H9 (cell line): ENCODE results near the gene CBLB. TPM values are rescaled to one million over a fixed set of nuclear protein-coding genes. Genes with fewer than 3 reads are reported as not detected.

ENCODE experiments used
- DNase-seq: peaks from one replicate; pipeline ENCODE4 v3.0.0-alpha.2; 2017
- H2AFZ ChIP-seq: one replicate; pipeline ENCODE4 v1.6.1; 2013; ENCODE audit warnings: mild to moderate bottlenecking, low read length, control low read depth, moderate library complexity
- H2AK5ac ChIP-seq: 2 replicates; pipeline ENCODE4 v1.6.1; 2013; ENCODE audit warnings: low read length, control low read depth, mixed read lengths; ENCODE audit not compliant: insufficient read length
- H2BK120ac ChIP-seq: one replicate; pipeline ENCODE4 v1.6.1; 2013; ENCODE audit warnings: low read depth, mild to moderate bottlenecking, low read length, control low read depth, inconsistent platforms; ENCODE audit not compliant: poor library complexity, severe bottlenecking
- H2BK12ac ChIP-seq: 2 replicates; pipeline ENCODE4 v1.6.1; 2013; ENCODE audit warnings: low read length, control low read depth, mixed read lengths, low read depth; ENCODE audit not compliant: insufficient read length
- H2BK15ac ChIP-seq: 2 replicates; pipeline ENCODE4 v1.6.1; 2013; ENCODE audit warnings: low read depth, low read length, control low read depth
- H2BK20ac ChIP-seq: one replicate; pipeline ENCODE4 v1.6.1; 2013; ENCODE audit warnings: low read depth, mild to moderate bottlenecking, low read length, control low read depth, inconsistent platforms; ENCODE audit not compliant: poor library complexity, severe bottlenecking
- H2BK5ac ChIP-seq: 2 replicates; pipeline ENCODE4 v1.6.1; 2013; ENCODE audit warnings: low read length, control low read depth, mixed read lengths; ENCODE audit not compliant: insufficient read length
- H3K14ac ChIP-seq: 2 replicates; pipeline ENCODE4 v1.6.1; 2013; ENCODE audit warnings: low read length, control low read depth; ENCODE audit not compliant: insufficient read depth
- H3K18ac ChIP-seq: 2 replicates; pipeline ENCODE4 v1.6.1; 2013; ENCODE audit warnings: low read depth, mild to moderate bottlenecking, mixed read lengths, low read length, control low read depth; ENCODE audit not compliant: insufficient read length
- H3K23ac ChIP-seq: 2 replicates; pipeline ENCODE4 v1.6.1; 2013; ENCODE audit warnings: low read length, control low read depth, mixed read lengths, low read depth; ENCODE audit not compliant: insufficient read length
- H3K23me2 ChIP-seq: 2 replicates; pipeline ENCODE4 v1.6.1; 2013; ENCODE audit warnings: low read depth, mild to moderate bottlenecking, mixed read lengths, low read length, control low read depth; ENCODE audit not compliant: insufficient read length, poor library complexity, severe bottlenecking
- H3K27ac ChIP-seq: 2 replicates; pipeline ENCODE4 v1.5.1; 2013; ENCODE audit warnings: low read length, control low read depth, mixed read lengths, low read depth; ENCODE audit not compliant: insufficient read length
- H3K27me3 ChIP-seq: 2 replicates; pipeline ENCODE4 v1.6.1; 2013; ENCODE audit warnings: low read length, control low read depth, inconsistent platforms; ENCODE audit not compliant: insufficient read depth
- H3K4ac ChIP-seq: 2 replicates; pipeline ENCODE4 v1.6.1; 2013; ENCODE audit warnings: low read depth, mild to moderate bottlenecking, control low read depth, inconsistent platforms, low read length, moderate library complexity
- H3K4me1 ChIP-seq: 2 replicates; pipeline ENCODE4 v1.6.1; 2013; ENCODE audit warnings: low read length, control low read depth, inconsistent platforms; ENCODE audit not compliant: insufficient read depth
- H3K4me2 ChIP-seq: 2 replicates; pipeline ENCODE4 v1.6.1; 2013; ENCODE audit warnings: low read length, control low read depth, mixed read lengths; ENCODE audit not compliant: insufficient read length, insufficient read depth
- H3K56ac ChIP-seq: 2 replicates; pipeline ENCODE4 v1.6.1; 2013; ENCODE audit warnings: low read depth, mild to moderate bottlenecking, mixed read lengths, low read length, control low read depth; ENCODE audit not compliant: insufficient read length
- H3K79me1 ChIP-seq: 2 replicates; pipeline ENCODE4 v1.6.1; 2013; ENCODE audit warnings: low read depth, mild to moderate bottlenecking, moderate library complexity, low read length, control low read depth, inconsistent platforms; ENCODE audit not compliant: insufficient read depth, poor library complexity, severe bottlenecking
- H3K79me2 ChIP-seq: 2 replicates; pipeline ENCODE4 v1.6.1; 2013; ENCODE audit warnings: low read length, control low read depth, inconsistent platforms; ENCODE audit not compliant: insufficient read depth
- H3K9ac ChIP-seq: 2 replicates; pipeline ENCODE4 v1.6.1; 2013; ENCODE audit warnings: low read length, control low read depth, mixed read lengths; ENCODE audit not compliant: insufficient read length; ENCODE audit errors: extremely low read depth
- H3K9me3 ChIP-seq: one replicate; pipeline ENCODE4 v1.6.1; 2013; ENCODE audit warnings: low read depth, low read length, inconsistent platforms; ENCODE audit not compliant: control insufficient read depth
- H3T11ph ChIP-seq: one replicate; pipeline ENCODE4 v1.6.1; 2013; ENCODE audit warnings: mild to moderate bottlenecking, low read length, control low read depth, inconsistent platforms
- H4K20me1 ChIP-seq: one replicate; pipeline ENCODE4 v1.6.1; 2013; ENCODE audit not compliant: control insufficient read depth, insufficient read length, insufficient read depth
- H4K5ac ChIP-seq: 2 replicates; pipeline ENCODE4 v1.6.1; 2013; ENCODE audit warnings: low read depth, mild to moderate bottlenecking, mixed read lengths, low read length, control low read depth; ENCODE audit not compliant: insufficient read length
- H4K8ac ChIP-seq: replicated peaks from 2 replicates; pipeline ENCODE4 v1.6.1; 2013; ENCODE audit warnings: low read length, control low read depth, mixed read lengths, low read depth; ENCODE audit not compliant: insufficient read length
- H4K91ac ChIP-seq: 2 replicates; pipeline ENCODE4 v1.6.1; 2013; ENCODE audit warnings: low read depth, mild to moderate bottlenecking, moderate library complexity, mixed read lengths, low read length, control low read depth; ENCODE audit not compliant: insufficient read length
- H3K27ac Mint-ChIP-seq, 3 experiments: 2 replicates in 2 of 3; 3 replicates in 1 of 3; pipeline ENCODE4 v1.8.0; 2020 to 2021; ENCODE audit warnings: mixed read lengths in 3 of 3, mild to moderate bottlenecking in 1 of 3, moderate library complexity in 1 of 3
- H3K27me3 Mint-ChIP-seq: 2 replicates; pipeline ENCODE4 v1.8.0; 2021; ENCODE audit warnings: low read depth, mild to moderate bottlenecking, moderate library complexity, mixed read lengths
- H3K36me3 Mint-ChIP-seq, 3 experiments: 2 replicates in 2 of 3; 3 replicates in 1 of 3; pipeline ENCODE4 v1.8.0; 2020 to 2021; ENCODE audit warnings: low read depth in 3 of 3, mixed read lengths in 3 of 3; ENCODE audit not compliant: insufficient read depth in 1 of 3
- H3K4me1 Mint-ChIP-seq, 2 experiments: 2 replicates each; pipeline ENCODE4 v1.8.0; 2020; ENCODE audit warnings: mixed read lengths in 2 of 2
- H3K4me3 Mint-ChIP-seq, 2 experiments: 2 replicates in 1 of 2; 3 replicates in 1 of 2; pipeline ENCODE4 v1.8.0; 2020 to 2021; ENCODE audit warnings: mild to moderate bottlenecking in 2 of 2, mixed read lengths in 2 of 2, moderate library complexity in 1 of 2
- H3K9me3 Mint-ChIP-seq, 2 experiments: 2 replicates in 1 of 2; 3 replicates in 1 of 2; pipeline ENCODE4 v1.8.0; 2020; ENCODE audit warnings: mild to moderate bottlenecking in 2 of 2, mixed read lengths in 2 of 2, moderate library complexity in 1 of 2
- CTCF ChIP-seq: fragments of 200-600 bp; sonication (generic); conservative IDR thresholded peaks from 3 replicates; pipeline ENCODE4 v1.8.0; 2021; ENCODE audit warnings: antibody characterized with exemption, mild to moderate bottlenecking
- total RNA-seq: library from RNA; stranded (reverse); gene quantifications from 2 replicates; pipeline ENCODE4 v1.2.1, GENCODE V29; 2021

Gene CBLB
- total RNA-seq, 1 experiment from 2014 or later, result 25.7 TPM

GRCh38 chr3:105674437-105675065 lies 194.3 kb downstream of the CBLB start:
- Mint-ChIP-seq H3K4me1 (no peaks in the 10 kb centered on the region), H3K9me3 (no peaks in the 10 kb centered on the region), H3K27ac (no peak overlapping the region), H3K4me3 (no peak overlapping the region), H3K36me3 (peaks cover 11 to 29% (median 25%) of the 10 kb centered on the region in 3 experiments; a peak in 6 of 7 replicates), H3K27me3 (no peaks in the 10 kb centered on the region)
- Histone ChIP-seq H2BK120ac (no peak overlapping the region), H3K27me3 (no peaks in the 10 kb centered on the region), H3T11ph (no peak overlapping the region), H3K4me2 (no peak overlapping the region), H4K8ac (no peak overlapping the region), H2BK12ac (no peak overlapping the region), H3K23ac (no peak overlapping the region), H3K18ac (no peak overlapping the region), H3K79me2 (no peaks in the 10 kb centered on the region), H4K5ac (no peak overlapping the region), H3K27ac (no peak overlapping the region), H3K4ac (no peak overlapping the region), H4K20me1 (no peaks in the 10 kb centered on the region), H2BK15ac (no peak overlapping the region), H3K23me2 (no peaks in the 10 kb centered on the region), H3K9ac (no peak overlapping the region), H2BK20ac (no peak overlapping the region), H3K14ac (no peak overlapping the region), H3K4me1 (no peaks in the 10 kb centered on the region), H2AK5ac (no peak overlapping the region), H2BK5ac (no peak overlapping the region), H4K91ac (no peak overlapping the region), H3K79me1 (no peaks in the 10 kb centered on the region), H3K56ac (no peak overlapping the region), H2AFZ (no peak overlapping the region), H3K9me3 (no peaks in the 10 kb centered on the region)
- TF ChIP-seq CTCF, result no peak
- no peak for DNase-seq
